Measurements from ENCODE around the gene VSIG4. TPM values are rescaled to one million over a fixed set of nuclear protein-coding genes. Genes with fewer than 3 reads are reported as not detected.

Gene VSIG4
- total and polyA plus RNA-seq, 8 donors, result 7.9 to 45.4 (median 20.0) TPM

- TF ChIP-seq CTCF (IDR thresholded peaks at IDR 0.05), result no peak
- no peak for TF ChIP-seq POLR2AphosphoS5 (IDR thresholded peaks at IDR 0.05)
- no peak for TF ChIP-seq EP300 (IDR thresholded peaks at IDR 0.05)
- no peak for TF ChIP-seq POLR2A (IDR thresholded peaks at IDR 0.05)
- intact Hi-C loops (cut with DNase I; ENCODE audit: low total_unique reads), result no loop called here
- Histone ChIP-seq H3K27me3 (peaks cover 0 to 4% (median 0%) of the 10 kb centered on the region in 3 donors), H3K4me3 (no peak overlapping the region), H3K9me3 (no peaks in the 10 kb centered on the region), H3K36me3 (no peaks in the 10 kb centered on the region), H3K27ac (peak overlapping the region in 1 of 5 donors; percentile 42), H3K4me1 (no peaks in the 10 kb centered on the region)
- 46 to 69% (median 59%) methylated on average over 8 to 10 of the region's 10 CpGs for WGBS, 5 donors
- DNase-seq, result no peak
Observed at GRCh38 chrX:66020631-66021334, 19.1 kb downstream of the VSIG4 start.

DNA sequence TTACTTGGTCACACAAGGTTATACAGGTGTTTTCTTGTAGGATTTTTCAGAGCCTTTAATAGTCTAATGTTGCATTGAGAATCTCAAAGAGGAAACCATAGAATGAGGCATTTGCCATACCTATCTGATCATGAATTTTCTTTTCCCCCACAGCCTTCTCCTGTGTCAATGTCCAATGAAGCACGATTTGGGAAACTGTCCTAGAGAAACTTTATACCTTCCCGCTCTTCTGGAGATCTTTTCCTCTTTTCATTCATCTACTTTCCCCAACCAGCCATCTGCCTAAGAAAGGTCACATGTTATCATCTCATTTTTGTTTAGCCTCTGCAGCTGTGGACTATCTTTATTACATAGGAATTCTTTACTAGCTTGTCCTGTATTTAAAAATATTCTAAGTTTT, 19.9 kb downstream of the VSIG4 start:
- WGBS, 5 donors, result 54 to 79% (median 77%) methylated on average over 2 of the region's 2 CpGs
- Histone ChIP-seq H3K27me3 (peaks cover 0 to 4% (median 0%) of the 10 kb centered on the region in 3 donors), H3K36me3 (no peaks in the 10 kb centered on the region), H3K9me3 (no peaks in the 10 kb centered on the region), H3K4me3 (no peak overlapping the region), H3K27ac (no peak overlapping the region), H3K4me1 (no peaks in the 10 kb centered on the region)
- TF ChIP-seq CTCF (IDR thresholded peaks at IDR 0.05) (no peak), POLR2AphosphoS5 (IDR thresholded peaks at IDR 0.05) (no peak)
- DNase-seq, result no peak
- intact Hi-C loops (cut with DNase I; ENCODE audit: low total_unique reads), result no loop called here

- intact Hi-C loops (cut with DNase I; ENCODE audit: low total_unique reads), result no loop called here
Observed at GRCh38 chrX:66019310-66019652, 20.6 kb downstream of the VSIG4 start.

GRCh38 chrX:66018585-66019309, 21.1 kb downstream of the VSIG4 start:
- Histone ChIP-seq H3K9me3 (no peaks in the 10 kb centered on the region), H3K4me1 (no peaks in the 10 kb centered on the region), H3K27ac (peak overlapping the region in 1 of 5 donors; percentile 74), H3K36me3 (no peaks in the 10 kb centered on the region), H3K4me3 (peak overlapping the region in 2 of 4 donors; percentile 20 to 27), H3K27me3 (peaks cover 0 to 4% (median 0%) of the 10 kb centered on the region in 3 donors)
- no peak for DNase-seq
- no peak for TF ChIP-seq POLR2AphosphoS5 (IDR thresholded peaks at IDR 0.05)
- intact Hi-C loops (cut with DNase I; ENCODE audit: low total_unique reads), result no loop called here
- WGBS, 5 donors, result 73 to 90% (median 78%) methylated on average over 6 to 7 of the region's 7 CpGs

More at GRCh38 chrX:66019310-66019652, 20.6 kb downstream of the VSIG4 start:
- 73 to 89% (median 79%) methylated on average over 1 of the region's 1 CpG for WGBS, 5 donors
- Histone ChIP-seq H3K4me3 (peak overlapping the region in 2 of 4 donors; percentile 20 to 27), H3K4me1 (no peaks in the 10 kb centered on the region), H3K27me3 (peaks cover 0 to 4% (median 0%) of the 10 kb centered on the region in 3 donors), H3K9me3 (no peaks in the 10 kb centered on the region), H3K36me3 (no peaks in the 10 kb centered on the region), H3K27ac (peak overlapping the region in 1 of 5 donors; percentile 74)
- TF ChIP-seq EP300 (IDR thresholded peaks at IDR 0.05), result no peak
- TF ChIP-seq POLR2A (IDR thresholded peaks at IDR 0.05), result no peak
- TF ChIP-seq POLR2AphosphoS5 (IDR thresholded peaks at IDR 0.05), result no peak
- TF ChIP-seq CTCF (IDR thresholded peaks at IDR 0.05), result no peak
- DNase-seq, result no peak

Measured in stomach (tissue), 9 donors.